DND-41 (cell line): ENCODE measurements around the gene CHN2.

Source experiments
- ATAC-seq: fragments of 200-7000 bp; cut with Tn5 transposase; 3 replicates; pipeline ENCODE4 v1.9.1; 2021; ENCODE audit warnings: low read depth; ENCODE audit not compliant: insufficient read depth
- DNase-seq: peaks from one replicate; pipeline ENCODE4 v3.0.0-alpha.2; 2020
- H2AFZ ChIP-seq: 2 replicates; pipeline ENCODE4 v1.6.0; 2012; ENCODE audit warnings: low read depth, low read length
- H3K27ac ChIP-seq: 2 replicates; pipeline ENCODE4 v1.5.1; 2012; ENCODE audit warnings: low read length, inconsistent platforms
- H3K27me3 ChIP-seq: fragments of 200-600 bp; sonication (generic); 2 replicates; pipeline ENCODE4 v1.6.0; 2012; ENCODE audit warnings: low read length, mild to moderate bottlenecking, inconsistent platforms; ENCODE audit not compliant: insufficient read depth, poor library complexity
- H3K36me3 ChIP-seq: 2 replicates; pipeline ENCODE4 v1.5.1; 2012; ENCODE audit warnings: low read length, inconsistent platforms; ENCODE audit not compliant: insufficient read depth
- H3K4me1 ChIP-seq: 2 replicates; pipeline ENCODE4 v1.5.1; 2012; ENCODE audit warnings: mild to moderate bottlenecking, low read length; ENCODE audit not compliant: insufficient read depth
- H3K4me2 ChIP-seq: 2 replicates; pipeline ENCODE4 v1.6.0; 2012; ENCODE audit warnings: mild to moderate bottlenecking, moderate library complexity, low read length, inconsistent platforms; ENCODE audit not compliant: insufficient read depth
- H3K4me3 ChIP-seq, 2 experiments: fragments of 200-600 bp in 1 of 2; shearing (Covaris generic) in 1 of 2; 2 replicates each; pipeline ENCODE4 v1.5.1; 2012 to 2016; ENCODE audit warnings: inconsistent platforms in 2 of 2, low read length in 2 of 2, mild to moderate bottlenecking in 2 of 2, low read depth in 1 of 2, moderate library complexity in 1 of 2
- H3K79me2 ChIP-seq: 2 replicates; pipeline ENCODE4 v1.6.0; 2012; ENCODE audit warnings: low read length, inconsistent platforms; ENCODE audit not compliant: insufficient read depth
- H3K9ac ChIP-seq: 2 replicates; pipeline ENCODE4 v1.6.0; 2012; ENCODE audit warnings: low read depth, mild to moderate bottlenecking, inconsistent platforms, low read length, moderate library complexity
- H3K9me3 ChIP-seq: 2 replicates; pipeline ENCODE4 v1.5.1; 2012; ENCODE audit warnings: low read length, moderate library complexity, mild to moderate bottlenecking, inconsistent platforms; ENCODE audit not compliant: insufficient read depth, severe bottlenecking
- H4K20me1 ChIP-seq: 2 replicates; pipeline ENCODE4 v1.6.0; 2012; ENCODE audit warnings: low read length; ENCODE audit not compliant: insufficient read depth
- EZH2 ChIP-seq: IDR thresholded peaks from 3 replicates; pipeline ENCODE4 v1.6.1; 2012; ENCODE audit warnings: borderline replicate concordance, low read depth, mild to moderate bottlenecking, moderate library complexity, low read length, inconsistent platforms; ENCODE audit not compliant: severe bottlenecking
- TF ChIP-seq, protein P1 (sequence below): IDR thresholded peaks from 2 replicates; pipeline ENCODE4 v1.5.1; 2012; ENCODE audit warnings: borderline replicate concordance, low read length, moderate library complexity, mild to moderate bottlenecking; ENCODE audit not compliant: poor library complexity, severe bottlenecking; ENCODE audit errors: extremely low read depth

Gene CHN2

DNA sequence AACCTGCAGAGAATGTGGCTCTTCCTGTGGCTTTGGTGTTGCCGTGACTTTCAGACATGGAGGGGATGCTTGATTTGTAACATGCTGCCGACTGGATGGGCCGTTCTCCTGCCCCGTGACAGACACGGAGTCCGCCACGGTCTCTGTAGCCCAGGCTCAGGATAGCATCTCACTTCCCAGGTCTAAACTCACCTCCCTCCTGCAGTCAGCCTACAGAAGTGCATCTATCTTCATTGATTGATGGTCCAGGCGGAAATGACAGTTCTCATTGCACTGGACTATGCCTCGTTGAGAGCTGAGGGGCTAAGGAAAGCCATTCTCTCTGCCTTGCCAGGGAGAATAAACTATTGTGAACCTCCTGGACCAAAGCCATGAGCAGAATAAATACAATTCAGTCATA, 77.5 kb downstream of the CHN2 start:
- ATAC-seq (no peak), DNase-seq (no peak)
- H2AFZ ChIP-seq: no peak overlapping the region
- H3K27ac ChIP-seq: no peak overlapping the region
- no peak overlapping the region for H3K4me3 ChIP-seq
- TF ChIP-seq, protein P1, sequence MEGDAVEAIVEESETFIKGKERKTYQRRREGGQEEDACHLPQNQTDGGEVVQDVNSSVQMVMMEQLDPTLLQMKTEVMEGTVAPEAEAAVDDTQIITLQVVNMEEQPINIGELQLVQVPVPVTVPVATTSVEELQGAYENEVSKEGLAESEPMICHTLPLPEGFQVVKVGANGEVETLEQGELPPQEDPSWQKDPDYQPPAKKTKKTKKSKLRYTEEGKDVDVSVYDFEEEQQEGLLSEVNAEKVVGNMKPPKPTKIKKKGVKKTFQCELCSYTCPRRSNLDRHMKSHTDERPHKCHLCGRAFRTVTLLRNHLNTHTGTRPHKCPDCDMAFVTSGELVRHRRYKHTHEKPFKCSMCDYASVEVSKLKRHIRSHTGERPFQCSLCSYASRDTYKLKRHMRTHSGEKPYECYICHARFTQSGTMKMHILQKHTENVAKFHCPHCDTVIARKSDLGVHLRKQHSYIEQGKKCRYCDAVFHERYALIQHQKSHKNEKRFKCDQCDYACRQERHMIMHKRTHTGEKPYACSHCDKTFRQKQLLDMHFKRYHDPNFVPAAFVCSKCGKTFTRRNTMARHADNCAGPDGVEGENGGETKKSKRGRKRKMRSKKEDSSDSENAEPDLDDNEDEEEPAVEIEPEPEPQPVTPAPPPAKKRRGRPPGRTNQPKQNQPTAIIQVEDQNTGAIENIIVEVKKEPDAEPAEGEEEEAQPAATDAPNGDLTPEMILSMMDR: no peak
- TF ChIP-seq EZH2: no peak
- H3K4me1 ChIP-seq: peaks cover 12% of the 10 kb centered on the region
- no peaks in the 10 kb centered on the region for H3K9me3 ChIP-seq
- no peaks in the 10 kb centered on the region for H3K27me3 ChIP-seq
- H3K79me2 ChIP-seq: no peaks in the 10 kb centered on the region
- H3K4me2 ChIP-seq: no peak overlapping the region
- 0 out of 2 replicates have a peak, but pooled peaks cover 5% of the 10 kb centered on the region for H4K20me1 ChIP-seq
- H3K9ac ChIP-seq: no peak overlapping the region
- H3K36me3 ChIP-seq: no peaks in the 10 kb centered on the region

DNA sequence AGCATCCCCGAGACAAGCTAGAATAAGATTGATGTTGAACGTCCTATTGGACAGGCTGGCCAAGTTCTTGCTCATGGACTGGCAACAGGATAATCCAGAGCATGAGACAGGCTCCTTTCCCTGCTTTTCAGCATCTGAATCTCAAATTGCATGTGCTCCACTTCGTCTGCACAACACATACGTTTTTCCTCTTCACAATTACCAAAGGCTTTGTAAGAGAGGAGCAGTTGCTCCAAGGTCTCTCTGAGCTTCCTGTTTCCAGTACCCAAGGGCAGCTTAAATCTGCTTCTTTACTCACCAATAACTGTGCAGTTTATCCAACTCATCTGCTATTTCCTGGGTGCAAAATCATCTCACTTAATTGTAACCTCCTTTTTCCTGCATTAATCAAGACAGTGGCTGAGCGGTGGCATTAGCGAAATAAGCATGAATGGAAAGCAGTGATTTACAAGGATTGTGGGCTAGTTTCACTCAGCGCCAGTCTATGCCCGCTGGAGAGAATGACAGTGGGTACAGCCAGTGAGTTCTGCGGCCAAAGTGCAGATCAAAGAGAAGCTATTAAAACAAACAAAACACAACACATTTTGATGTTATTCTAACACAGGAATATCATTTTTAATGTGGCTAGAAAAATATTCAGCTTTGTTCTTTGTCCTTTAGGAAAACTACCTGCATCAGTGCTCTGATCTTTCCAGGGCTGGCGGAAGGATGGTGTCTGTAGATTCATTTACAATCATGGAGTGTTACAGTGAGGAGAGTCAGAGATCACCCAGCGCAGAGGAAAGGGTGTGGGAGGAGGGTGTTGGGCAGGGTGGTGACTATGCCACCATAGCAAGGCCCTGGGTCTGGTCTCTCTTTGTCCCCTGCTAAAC, 79.8 kb downstream of the CHN2 start:
- Histone ChIP-seq H2AFZ (no peak overlapping the region), H3K9me3 (no peaks in the 10 kb centered on the region), H3K79me2 (no peaks in the 10 kb centered on the region), H3K4me3 (no peak overlapping the region), H3K27ac (no peak overlapping the region), H3K9ac (no peak overlapping the region), H4K20me1 (0 out of 2 replicates have a peak, but pooled peaks cover 5% of the 10 kb centered on the region), H3K36me3 (no peaks in the 10 kb centered on the region), H3K4me2 (no peak overlapping the region), H3K4me1 (peaks cover 12% of the 10 kb centered on the region), H3K27me3 (no peaks in the 10 kb centered on the region)
- TF ChIP-seq, protein P1: no peak
- no peak for TF ChIP-seq EZH2
- 0 out of 3 replicates have a peak, but pooled peaks have one; percentile 39 for ATAC-seq
- DNase-seq: no peak

DNA sequence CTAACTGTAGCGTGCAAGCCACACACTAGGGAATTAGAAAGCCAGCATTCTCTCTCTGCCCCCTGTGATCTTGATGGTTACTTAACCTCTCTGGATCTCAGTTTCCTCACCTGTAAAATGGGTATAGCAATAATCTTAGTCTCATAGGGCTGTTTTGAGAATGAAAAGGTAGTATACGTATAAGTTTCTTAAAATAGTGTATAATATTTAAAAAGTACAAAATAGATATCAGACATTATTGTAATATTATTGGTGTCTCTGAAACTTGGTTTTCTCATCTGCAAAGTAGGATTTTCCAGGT, 80.4 kb downstream of the CHN2 start:
- no peaks in the 10 kb centered on the region for H3K27me3 ChIP-seq
- TF ChIP-seq EZH2: no peak
- TF ChIP-seq, protein P1: no peak
- H3K27ac ChIP-seq: no peak overlapping the region
- H3K4me1 ChIP-seq: peaks cover 12% of the 10 kb centered on the region
- H3K9me3 ChIP-seq: no peaks in the 10 kb centered on the region
- H3K36me3 ChIP-seq: no peaks in the 10 kb centered on the region
- ATAC-seq: no peak
- DNase-seq: no peak
- H4K20me1 ChIP-seq: 0 out of 2 replicates have a peak, but pooled peaks cover 5% of the 10 kb centered on the region
- no peak overlapping the region for H2AFZ ChIP-seq
- no peak overlapping the region for H3K4me3 ChIP-seq
- H3K9ac ChIP-seq: no peak overlapping the region
- no peak overlapping the region for H3K4me2 ChIP-seq
- H3K79me2 ChIP-seq: no peaks in the 10 kb centered on the region
